HG03064 (cell line): Measurements from ENCODE around the gene CYP1B1.
A peak's percentile ranks its signal among the peaks of the same experiment; 100 is the strongest.
"Not testable (repeated sequence)": the region's sequence is repeated elsewhere in the genome, so short reads cannot be mapped to it uniquely, and the experiment has no call there.

Experiments used
- ATAC-seq: cut with Tn5 transposase; IDR thresholded peaks from one replicate; pipeline ENCODE4 v1.9.1; 2021; ENCODE audit warnings: low read depth; ENCODE audit not compliant: unreplicated experiment

The CYP1B1 gene

DNA sequence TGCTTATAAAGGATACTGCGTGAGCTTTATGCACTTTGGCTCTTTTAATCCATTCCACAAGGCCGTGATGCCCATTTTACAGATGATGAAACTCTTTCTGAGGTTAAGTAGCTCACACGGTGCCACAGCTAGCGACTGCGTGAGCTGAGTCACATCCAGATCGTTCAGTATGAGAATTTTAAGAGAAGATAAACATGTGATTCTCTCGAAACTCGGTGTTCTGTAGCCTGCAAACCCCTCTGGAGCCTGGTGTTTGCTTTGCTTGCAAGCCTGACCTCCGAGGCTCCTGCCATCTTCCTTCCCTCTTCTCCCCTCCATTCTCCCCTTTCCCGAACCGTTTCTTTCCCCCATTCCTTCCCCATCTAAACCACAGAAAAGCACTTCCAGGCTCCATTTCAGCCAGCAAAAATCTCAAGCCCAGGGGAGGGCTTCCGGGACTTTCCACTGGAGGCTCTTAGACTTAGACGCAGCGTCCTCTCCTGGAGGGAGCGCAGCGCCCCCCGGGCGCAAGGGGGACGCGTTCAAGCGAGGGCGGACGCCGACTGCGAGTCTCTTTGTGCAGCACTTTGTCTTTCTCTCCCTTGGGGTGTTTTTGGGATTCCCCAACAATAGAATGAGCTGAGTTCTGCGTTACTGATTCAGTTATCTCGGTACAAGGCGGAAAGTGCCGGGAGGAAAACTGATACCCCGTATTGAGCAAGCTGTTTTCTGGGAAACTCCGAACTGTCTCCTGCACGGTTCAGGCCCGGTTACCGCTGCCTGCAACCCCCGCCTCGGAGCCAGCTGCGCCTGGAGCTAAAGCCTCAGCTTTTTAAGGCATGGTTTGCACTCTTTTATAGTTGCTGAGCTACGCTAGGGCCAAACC, 38.0 kb downstream of the CYP1B1 start:
- peak; percentile 71 for ATAC-seq

DNA sequence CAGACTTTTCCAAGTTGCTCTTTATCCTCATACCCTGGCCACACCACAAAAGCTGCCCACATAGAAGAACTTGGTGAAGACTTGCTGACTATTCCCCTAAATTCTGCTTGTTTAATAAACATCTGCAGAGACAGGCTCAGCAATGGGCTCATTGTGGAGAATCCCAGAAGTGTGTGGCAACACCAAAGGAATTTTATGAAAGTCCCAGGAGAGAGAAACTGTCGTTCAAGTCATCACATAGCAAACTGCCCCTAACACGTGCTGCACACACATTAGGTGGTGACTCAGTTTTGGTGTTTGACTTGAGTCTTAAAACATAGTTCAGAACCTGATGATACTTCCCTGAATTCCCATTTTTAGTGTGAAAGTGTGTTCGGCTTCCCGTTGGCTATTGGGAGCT, 38.6 kb downstream of the CYP1B1 start:
- ATAC-seq = no peak

DNA sequence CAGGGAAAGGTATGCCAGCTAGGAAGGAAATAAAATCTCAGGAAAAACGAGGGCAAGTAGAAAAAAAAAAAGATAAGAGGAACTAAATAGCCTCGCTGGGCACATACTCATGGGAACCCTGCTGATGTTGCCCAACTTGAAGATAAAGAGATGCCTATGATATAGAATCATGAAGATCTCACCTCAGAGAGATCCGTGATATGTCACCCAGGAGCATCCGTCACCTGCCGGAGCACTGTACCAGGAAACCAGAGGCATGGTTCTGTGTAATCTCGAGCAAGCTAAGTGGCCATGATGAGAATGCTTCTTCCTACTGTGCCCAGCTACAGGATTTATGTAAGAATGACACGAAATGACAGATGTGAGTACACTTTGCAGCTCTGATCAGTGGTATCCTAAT, 40.0 kb downstream of the CYP1B1 start:
- ATAC-seq = no peak

DNA sequence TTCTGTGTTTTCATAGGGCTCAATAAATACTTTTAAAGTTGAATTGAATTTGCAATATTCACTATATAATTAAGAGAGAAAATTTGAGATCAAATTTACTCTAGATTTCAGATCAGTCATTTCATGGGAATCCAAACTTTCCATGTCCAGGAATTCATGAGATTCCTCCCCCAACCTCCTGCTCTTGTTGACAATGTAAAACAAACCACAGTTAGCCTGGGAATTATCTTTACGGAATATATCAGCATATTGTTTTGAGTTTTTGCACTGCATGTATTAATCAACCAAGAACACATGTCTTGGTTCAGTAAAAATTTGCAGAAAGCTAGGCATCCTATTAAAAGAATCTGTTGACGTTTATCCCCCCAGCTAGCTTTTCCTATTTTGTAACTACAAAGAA, 42.3 kb downstream of the CYP1B1 start:
- no peak for ATAC-seq

DNA sequence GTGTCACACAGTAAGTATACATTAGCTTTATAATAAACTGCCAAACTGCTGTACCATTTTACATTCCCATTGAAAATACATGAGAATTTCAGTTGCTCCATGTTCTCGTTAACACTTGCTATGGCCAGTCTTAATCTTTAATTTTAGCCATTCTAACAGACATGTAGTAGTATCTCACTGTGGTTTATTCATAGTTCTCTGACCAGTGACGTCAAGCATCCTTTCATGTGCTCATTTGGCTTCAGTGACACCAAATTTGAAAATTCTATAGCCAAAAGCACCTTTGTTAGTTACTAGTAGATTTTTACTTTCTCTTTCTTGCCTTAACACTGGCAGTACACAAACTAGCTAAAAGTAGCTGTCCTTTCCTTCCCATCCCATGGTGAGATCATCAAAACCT, 43.0 kb downstream of the CYP1B1 start:
- no peak for ATAC-seq

DNA sequence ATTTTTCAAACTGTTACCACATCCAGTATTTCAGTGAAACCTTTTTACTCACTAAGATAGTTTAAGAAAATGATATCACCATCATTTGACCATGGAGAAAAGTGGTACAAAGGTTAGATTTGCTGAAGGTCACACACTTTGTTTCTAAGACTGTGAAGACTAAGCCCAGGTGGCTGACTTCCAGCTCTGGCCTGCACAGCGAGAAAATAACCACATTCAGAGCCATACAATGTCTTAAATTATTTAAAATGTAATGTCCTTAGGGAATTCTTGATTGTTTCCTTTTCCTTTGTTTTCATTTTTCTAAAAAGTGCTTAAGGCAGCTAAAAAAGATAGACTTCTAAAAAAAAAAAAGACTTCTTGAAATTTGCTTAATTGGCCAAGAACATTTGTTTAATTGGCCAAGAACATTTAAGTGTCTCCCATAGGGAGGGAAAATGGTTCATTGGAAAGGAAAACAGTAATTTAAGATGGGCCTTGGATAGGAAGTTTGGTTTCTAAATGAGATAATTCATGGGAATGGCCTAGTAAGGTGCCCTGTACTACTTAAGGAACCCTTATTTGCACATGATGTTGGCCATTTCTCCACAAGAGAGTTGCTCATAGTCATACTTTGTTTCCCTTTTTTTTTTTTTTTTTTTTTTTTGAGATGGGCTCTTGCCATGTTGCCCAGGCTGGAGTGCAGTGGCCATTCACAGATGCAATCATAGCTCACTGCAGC, 45.2 kb downstream of the CYP1B1 start:
- no peak for ATAC-seq

DNA sequence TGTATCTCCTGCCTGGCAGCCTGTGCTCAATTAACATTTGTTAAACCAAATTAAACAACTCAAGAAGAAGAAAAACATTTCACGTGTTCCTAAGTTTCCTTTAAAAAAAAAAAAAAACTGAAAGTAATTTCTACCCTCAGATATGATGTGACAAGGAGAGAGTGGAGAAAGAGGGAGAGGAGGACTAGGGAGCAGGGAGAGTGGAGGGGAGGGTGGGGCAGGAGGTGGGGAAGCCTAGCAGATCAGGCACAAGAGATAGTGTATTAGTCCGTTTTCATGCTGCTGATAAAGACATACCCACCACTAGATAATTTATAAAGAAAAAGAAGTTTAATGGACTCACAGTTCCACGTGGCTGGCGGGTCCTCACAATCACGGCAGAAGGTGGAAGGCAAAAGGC, 46.4 kb downstream of the CYP1B1 start:
- no peak for ATAC-seq

DNA sequence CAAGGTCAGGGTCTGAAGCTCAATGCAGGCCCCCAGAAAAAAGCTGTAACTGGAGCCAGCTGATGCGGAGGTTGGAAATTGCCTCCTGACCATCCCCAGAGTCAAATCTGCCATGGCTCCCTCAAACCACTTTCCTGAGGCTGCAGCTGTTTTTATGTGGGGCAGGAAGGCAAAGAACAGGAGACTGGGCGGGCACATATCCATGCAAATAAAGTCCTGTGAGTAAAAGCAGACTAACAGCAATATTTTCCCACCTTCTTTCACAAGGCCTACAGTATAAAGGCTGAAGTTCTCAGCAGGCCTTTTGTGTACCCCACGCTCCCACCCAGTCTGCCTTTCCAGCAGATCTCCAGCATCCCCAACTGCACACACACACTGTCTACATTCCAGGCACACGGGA, 47.1 kb downstream of the CYP1B1 start:
- ATAC-seq = no peak

DNA sequence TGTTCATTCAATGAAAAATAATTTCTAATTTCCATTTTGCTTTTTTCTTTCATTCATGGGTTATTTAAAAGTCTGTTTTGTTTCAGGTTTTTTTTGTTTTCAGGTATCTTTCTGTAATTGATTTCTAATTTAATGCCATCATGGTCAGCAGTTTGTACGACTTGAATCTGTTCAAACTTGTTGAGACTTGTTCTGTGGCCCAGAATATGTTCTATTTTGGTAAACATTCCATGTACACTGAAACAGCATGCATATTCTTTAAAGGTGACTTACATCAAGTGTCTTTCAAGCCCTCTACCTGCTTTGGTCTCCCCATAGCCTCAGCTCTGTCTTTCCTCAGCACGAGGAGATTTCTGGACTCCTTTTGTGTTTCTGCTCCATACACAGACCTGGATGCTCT, 49.1 kb downstream of the CYP1B1 start:
- ATAC-seq = no peak

DNA sequence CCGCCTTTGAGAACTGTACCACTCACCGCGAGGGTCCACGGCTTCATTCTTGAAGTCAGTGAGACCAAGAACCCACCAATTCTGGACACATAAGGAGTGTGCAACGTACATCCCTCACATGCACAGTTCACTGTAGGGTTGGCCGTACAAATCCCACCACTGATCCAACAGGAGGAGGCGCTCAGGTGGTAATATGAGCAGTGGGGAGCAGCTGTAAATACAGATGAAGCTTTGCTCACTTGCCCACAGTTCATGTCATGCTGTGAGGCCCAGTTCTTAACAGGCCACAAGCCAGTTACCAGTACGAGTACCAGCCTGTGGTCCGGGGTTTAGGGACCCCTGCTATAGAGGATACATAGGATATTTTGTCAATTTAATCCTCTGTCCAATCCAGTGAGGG, 54.4 kb downstream of the CYP1B1 start:
- no peak for ATAC-seq

DNA sequence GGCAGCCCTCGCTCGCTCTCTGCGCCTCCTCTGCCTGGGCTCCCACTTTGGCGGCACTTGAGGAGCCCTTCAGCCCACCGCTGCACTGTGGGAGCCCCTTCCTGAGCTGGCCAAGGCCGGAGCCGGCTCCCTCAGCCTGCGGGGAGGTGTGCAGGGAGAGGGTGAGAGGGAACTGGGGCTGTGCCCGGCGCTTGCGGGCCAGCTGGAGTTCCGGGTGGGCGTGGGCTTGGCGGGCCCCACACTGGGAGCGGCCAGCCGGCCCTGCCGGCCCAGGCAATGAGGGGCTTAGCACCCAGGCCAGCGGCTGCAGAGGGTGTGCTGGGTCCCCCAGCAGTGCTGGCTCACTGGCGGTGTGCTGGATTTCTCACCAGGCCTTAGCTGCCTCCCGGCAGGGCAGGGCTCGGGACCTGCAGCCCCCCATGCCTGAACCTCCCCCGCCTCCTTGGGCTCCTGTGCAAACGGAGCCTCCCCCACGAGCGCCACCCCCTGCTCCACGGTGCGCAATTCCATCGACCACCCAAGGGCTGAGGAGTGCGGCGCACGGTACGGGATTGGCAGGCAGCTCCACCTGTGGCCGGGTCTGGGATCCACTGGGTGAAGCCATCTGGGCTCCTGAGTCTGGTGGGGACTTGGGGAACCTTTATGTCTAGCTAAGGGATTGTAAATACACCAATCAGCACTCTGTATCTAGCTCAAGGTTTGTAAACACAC, 55.4 kb downstream of the CYP1B1 start:
- not testable (repeated sequence) for ATAC-seq

DNA sequence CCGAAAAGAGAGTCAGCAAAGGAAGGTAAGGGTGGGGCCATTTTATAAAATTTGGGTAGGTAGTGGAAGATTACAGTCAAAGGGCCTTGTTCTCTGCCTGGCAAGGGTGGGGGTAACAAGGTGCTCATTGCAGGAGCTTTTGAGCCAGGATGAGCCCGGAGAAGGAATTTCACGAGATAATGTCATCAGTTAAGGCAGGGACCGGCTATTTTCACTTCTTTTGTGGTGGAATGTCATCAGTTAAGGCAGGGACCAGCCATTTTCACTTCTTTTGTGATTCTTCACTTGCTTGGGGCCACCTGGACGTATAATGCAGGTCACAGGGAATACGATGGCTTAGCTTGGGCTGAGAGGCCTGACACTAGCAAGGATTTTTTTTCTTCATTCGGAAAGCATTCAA, 58.1 kb downstream of the CYP1B1 start:
- ATAC-seq = no peak
